Measurements from ENCODE around the gene MLEC. TPM values are rescaled to one million over a fixed set of nuclear protein-coding genes. Genes with fewer than 3 reads are reported as not detected.
A peak's percentile ranks its signal among the peaks of the same experiment; 100 is the strongest.

Gene MLEC
- polyA plus RNA-seq (2013): 83.1 and 85.1 TPM in 2 replicates

DNA sequence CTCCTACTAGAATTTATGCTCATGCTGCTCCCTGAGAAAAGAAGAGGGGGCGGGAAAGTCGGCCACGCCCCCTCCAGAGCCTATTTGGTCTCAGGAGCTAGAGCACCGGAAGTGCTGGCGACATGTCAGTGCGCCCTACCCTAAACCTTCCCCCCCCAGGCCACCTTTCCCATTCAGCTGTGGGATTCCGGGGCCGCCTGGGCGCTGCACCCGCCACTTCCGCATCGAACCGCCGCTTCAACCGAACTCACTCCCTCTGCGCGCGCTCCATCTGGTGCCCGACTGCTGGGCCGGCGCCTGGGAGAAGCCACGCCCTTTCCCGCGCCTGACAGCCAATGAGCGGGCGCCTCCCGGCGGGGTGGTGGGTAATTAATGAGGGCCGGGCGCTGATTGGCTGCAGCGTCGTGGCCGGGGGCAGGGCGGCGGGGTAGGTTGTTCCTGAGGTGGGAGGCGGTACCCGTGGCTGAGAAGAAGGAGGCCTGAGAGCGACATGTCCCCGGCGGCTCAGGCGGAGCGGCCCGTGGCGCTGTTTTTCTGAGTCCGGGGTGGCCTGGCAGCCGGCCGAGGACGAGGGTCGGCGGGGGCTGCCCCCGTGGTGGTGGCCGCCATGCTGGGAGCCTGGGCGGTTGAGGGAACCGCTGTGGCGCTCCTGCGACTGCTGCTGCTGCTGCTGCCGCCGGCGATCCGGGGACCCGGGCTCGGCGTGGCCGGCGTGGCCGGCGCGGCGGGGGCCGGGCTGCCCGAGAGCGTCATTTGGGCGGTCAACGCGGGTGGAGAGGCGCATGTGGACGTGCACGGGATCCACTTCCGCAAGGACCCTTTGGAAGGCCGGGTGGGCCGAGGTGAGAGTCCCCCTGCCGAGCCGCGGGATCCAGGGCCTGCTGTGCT lies at the start of gene MLEC:
Gene MLEC, plus strand, starts transcription at position 460 of the 888 bp plus-strand sequence. Its CDS starts 148 bp downstream, at position 608.
- H3K4me2 ChIP-seq (ENCODE audit: low read length): peak within 1 kb of the TSS; percentile 92
- H3K14ac ChIP-seq (ENCODE audit: low read length): peak within 1 kb of the TSS; percentile 89
- peaks cover 13 to 16% of the 10 kb centered on the region in 2 experiments for H3K4me1 ChIP-seq (ENCODE audit: control insufficient read depth in 1 of 2, insufficient read depth in 2 of 2, low read length in 2 of 2)
- H2BK120ac ChIP-seq (ENCODE audit: insufficient read depth, low read length, poor library complexity): peak within 1 kb of the TSS; percentile 85
- H3K9ac ChIP-seq (ENCODE audit: low read length): peak within 1 kb of the TSS; percentile 90
- H3K9me3 ChIP-seq (ENCODE audit: insufficient read depth, low read depth, low read length): no peaks in the 10 kb centered on the region
- H3K4ac ChIP-seq (ENCODE audit: low read depth, low read length): peak within 1 kb of the TSS; percentile 83
- H4K12ac ChIP-seq (ENCODE audit: low read depth, low read length): peak within 1 kb of the TSS; percentile 72
- whole genome bisulfite sequencing (ENCODE audit: extremely low coverage, insufficient coverage, insufficient read length): no CpG with 5 or more reads among the region's 84 CpGs
- peak within 1 kb of the TSS; percentile 83 for H3K27ac ChIP-seq (ENCODE audit: low read depth, low read length)
- peak within 1 kb of the TSS; percentile 89 for H4K8ac ChIP-seq (ENCODE audit: low read depth, low read length)
- peak within 1 kb of the TSS; percentile 29 for H2BK12ac ChIP-seq (ENCODE audit: low read length)
- peak within 1 kb of the TSS; percentile 63 for H2AK5ac ChIP-seq (ENCODE audit: low read length)
- peak within 1 kb of the TSS; percentile 82 for H2BK5ac ChIP-seq (ENCODE audit: low read depth, low read length, poor library complexity)
- peaks cover 22% of the 10 kb centered on the region for H3K79me2 ChIP-seq (ENCODE audit: control insufficient read depth, insufficient read depth, low read length, poor library complexity)
- H3K4me3 ChIP-seq (ENCODE audit: low read depth, low read length): peak within 1 kb of the TSS; percentile 96
- H3K27me3 ChIP-seq (ENCODE audit: insufficient read depth, low read length): no peaks in the 10 kb centered on the region
- H2AFZ ChIP-seq (ENCODE audit: insufficient read depth, low read length, poor library complexity): peak within 1 kb of the TSS; percentile 77
- DNase-seq: peak; percentile 96 to 98
- peak within 1 kb of the TSS; percentile 79 for H4K91ac ChIP-seq (ENCODE audit: low read depth, low read length)
- H3K79me1 ChIP-seq (ENCODE audit: low read length): peaks cover 14% of the 10 kb centered on the region
- H3K18ac ChIP-seq (ENCODE audit: low read length): peak within 1 kb of the TSS; percentile 90
- no peaks in the 10 kb centered on the region for H3K36me3 ChIP-seq (ENCODE audit: control insufficient read depth in 1 of 2, insufficient read depth in 2 of 2, low read length in 2 of 2)
- H3K23ac ChIP-seq (ENCODE audit: low read length): no peak within 1 kb of the TSS

DNA sequence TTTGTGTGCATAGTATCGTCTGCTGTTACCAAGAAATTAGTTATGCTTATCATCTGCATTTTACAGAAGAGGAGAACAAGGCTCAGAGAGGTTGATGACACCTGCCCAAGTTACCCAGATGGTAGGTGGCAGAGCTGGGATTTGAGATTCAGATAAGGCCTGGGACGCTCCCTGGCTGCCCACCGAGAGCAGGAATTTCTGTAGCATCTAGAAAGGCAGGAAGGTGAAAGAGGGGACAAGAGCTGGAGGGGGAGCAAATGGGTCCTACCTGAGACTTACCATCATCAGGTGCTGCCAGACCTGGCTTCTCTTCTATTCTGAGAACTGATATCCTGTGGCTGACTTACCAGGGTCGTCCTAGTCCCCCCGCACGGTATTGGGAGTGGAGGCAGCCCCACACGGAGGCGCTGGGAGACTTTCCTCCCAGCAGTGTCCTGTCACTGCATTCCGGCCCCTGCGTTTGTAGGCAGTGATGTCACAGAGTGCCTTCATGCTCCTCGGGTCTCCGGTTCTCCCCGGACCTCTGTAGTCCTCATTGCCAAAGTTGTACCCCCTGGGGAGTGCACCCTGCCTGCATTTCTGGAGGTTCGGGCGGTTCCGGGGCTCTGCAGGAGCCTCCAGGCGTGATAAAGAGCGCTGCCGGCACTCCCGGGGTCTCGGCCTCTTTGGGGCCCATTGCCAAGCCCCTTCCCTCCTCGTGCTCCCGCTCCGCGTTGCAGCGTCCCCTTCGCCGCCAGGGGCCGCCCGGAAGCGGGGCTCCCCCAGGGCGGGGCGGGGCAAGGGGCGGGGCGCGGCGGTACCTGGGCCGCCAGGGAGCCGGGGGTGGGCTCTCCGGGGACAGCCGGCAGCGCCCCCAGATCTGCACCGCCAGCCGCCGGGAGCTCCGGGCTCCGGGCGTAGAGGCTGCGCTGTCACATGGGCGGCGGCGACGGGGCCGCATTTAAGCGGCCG lies 46.9 kb upstream of the MLEC start, which contains the start of gene CABP1:
Gene CABP1, plus strand, starts transcription at position 856 of the 951 bp plus-strand sequence. Its CDS starts 60 bp downstream, at position 916.
- no peak within 1 kb of the TSS for H4K91ac ChIP-seq (ENCODE audit: low read depth, low read length)
- peaks cover 32% of the 10 kb centered on the region for H3K27me3 ChIP-seq (ENCODE audit: insufficient read depth, low read length)
- DNase-seq: peak in 1 of 2 donors; percentile 31
- no peaks in the 10 kb centered on the region for H3K79me1 ChIP-seq (ENCODE audit: low read length)
- H2AK5ac ChIP-seq (ENCODE audit: low read length): no peak within 1 kb of the TSS
- no peak within 1 kb of the TSS for H2BK5ac ChIP-seq (ENCODE audit: low read depth, low read length, poor library complexity)
- peak within 1 kb of the TSS; percentile 60 for H3K4me3 ChIP-seq (ENCODE audit: low read depth, low read length)
- no peaks in the 10 kb centered on the region for H3K36me3 ChIP-seq (ENCODE audit: control insufficient read depth in 1 of 2, insufficient read depth in 2 of 2, low read length in 2 of 2)
- H3K9me3 ChIP-seq (ENCODE audit: insufficient read depth, low read depth, low read length): no peaks in the 10 kb centered on the region
- H3K4me1 ChIP-seq (ENCODE audit: control insufficient read depth in 1 of 2, insufficient read depth in 2 of 2, low read length in 2 of 2): peaks cover 2 to 13% of the 10 kb centered on the region in 2 experiments
- no peaks in the 10 kb centered on the region for H3K79me2 ChIP-seq (ENCODE audit: control insufficient read depth, insufficient read depth, low read length, poor library complexity)
- no peak within 1 kb of the TSS for H2BK120ac ChIP-seq (ENCODE audit: insufficient read depth, low read length, poor library complexity)
- H3K4me2 ChIP-seq (ENCODE audit: low read length): peak within 1 kb of the TSS; percentile 99
- no CpG with 5 or more reads among the region's 56 CpGs for WGBS (ENCODE audit: extremely low coverage, insufficient coverage, insufficient read length)
- no peak within 1 kb of the TSS for H3K27ac ChIP-seq (ENCODE audit: low read depth, low read length)
- H3K18ac ChIP-seq (ENCODE audit: low read length): no peak within 1 kb of the TSS
- H3K9ac ChIP-seq (ENCODE audit: low read length): no peak within 1 kb of the TSS
- H3K14ac ChIP-seq (ENCODE audit: low read length): no peak within 1 kb of the TSS
- no peak within 1 kb of the TSS for H4K8ac ChIP-seq (ENCODE audit: low read depth, low read length)
- H3K23ac ChIP-seq (ENCODE audit: low read length): no peak within 1 kb of the TSS
- peak within 1 kb of the TSS; percentile 61 for H2AFZ ChIP-seq (ENCODE audit: insufficient read depth, low read length, poor library complexity)
- no peak within 1 kb of the TSS for H4K12ac ChIP-seq (ENCODE audit: low read depth, low read length)
- no peak within 1 kb of the TSS for H2BK12ac ChIP-seq (ENCODE audit: low read length)
- no peak within 1 kb of the TSS for H3K4ac ChIP-seq (ENCODE audit: low read depth, low read length)

GRCh38 chr12:120640861-120641833 lies 45.8 kb upstream of the MLEC start:
- Histone ChIP-seq H3K79me1 (ENCODE audit: low read length) (no peaks in the 10 kb centered on the region), H4K12ac (ENCODE audit: low read depth, low read length) (no peak overlapping the region), H4K8ac (ENCODE audit: low read depth, low read length) (no peak overlapping the region), H3K9ac (ENCODE audit: low read length) (no peak overlapping the region), H3K14ac (ENCODE audit: low read length) (no peak overlapping the region), H3K79me2 (ENCODE audit: control insufficient read depth, insufficient read depth, low read length, poor library complexity) (no peaks in the 10 kb centered on the region), H2AFZ (ENCODE audit: insufficient read depth, low read length, poor library complexity) (no peak overlapping the region), H3K4me3 (ENCODE audit: low read depth, low read length) (peak overlapping the region; percentile 60), H3K9me3 (ENCODE audit: insufficient read depth, low read depth, low read length) (no peaks in the 10 kb centered on the region), H3K4ac (ENCODE audit: low read depth, low read length) (no peak overlapping the region), H3K4me2 (ENCODE audit: low read length) (peak overlapping the region; percentile 99), H2BK5ac (ENCODE audit: low read depth, low read length, poor library complexity) (no peak overlapping the region), H2AK5ac (ENCODE audit: low read length) (no peak overlapping the region), H3K27ac (ENCODE audit: low read depth, low read length) (no peak overlapping the region), H4K91ac (ENCODE audit: low read depth, low read length) (no peak overlapping the region), H3K23ac (ENCODE audit: low read length) (no peak overlapping the region), H3K4me1 (ENCODE audit: control insufficient read depth in 1 of 2, insufficient read depth in 2 of 2, low read length in 2 of 2) (peaks cover 2 to 13% of the 10 kb centered on the region in 2 experiments), H3K36me3 (ENCODE audit: control insufficient read depth in 1 of 2, insufficient read depth in 2 of 2, low read length in 2 of 2) (no peaks in the 10 kb centered on the region), H2BK12ac (ENCODE audit: low read length) (no peak overlapping the region), H3K27me3 (ENCODE audit: insufficient read depth, low read length) (peaks cover 32% of the 10 kb centered on the region), H3K18ac (ENCODE audit: low read length) (no peak overlapping the region), H2BK120ac (ENCODE audit: insufficient read depth, low read length, poor library complexity) (no peak overlapping the region)
- WGBS (ENCODE audit: extremely low coverage, insufficient coverage, insufficient read length): no CpG with 5 or more reads among the region's 115 CpGs
- DNase-seq: peak; percentile 25 to 63
